Fibroblast of lung (primary cell): ENCODE measurements around the gene GAB2.

Experiments
- CTCF ChIP-seq, 2 donors: IDR thresholded peaks in 1 of 2; conservative IDR thresholded peaks in 1 of 2; 1 replicate in 1 of 2; 2 replicates in 1 of 2; pipeline ENCODE4 v1.5.1; 2011 to 2012; ENCODE audit warnings: low read length in 2 of 2, control low read depth in 1 of 2, inconsistent platforms in 1 of 2, low read depth in 1 of 2, mild to moderate bottlenecking in 1 of 2
- EZH2 ChIP-seq: IDR thresholded peaks from 2 replicates; pipeline ENCODE4 v1.5.1; 2012; ENCODE audit warnings: low read length, control low read depth, mild to moderate bottlenecking; ENCODE audit errors: missing control alignments

- TF ChIP-seq CTCF (conservative IDR thresholded peaks at IDR 0.05 in 1 of 2, IDR thresholded peaks at IDR 0.05 in 1 of 2; ENCODE audit: low read depth in 1 of 2, low read length in 2 of 2) (no peak), EZH2 (no peak)
Observed at GRCh38 chr11:78400116-78400515, 17.5 kb downstream of the GAB2 start.
